CD4-positive, alpha-beta T cell treated with Interleukin-17A for 1 hour (primary cell): ENCODE results near the gene ZFPL1.

Experiments used
- DNase-seq: peaks from one replicate; pipeline ENCODE4 v3.0.0-alpha.2; 2020

Gene ZFPL1

DNA sequence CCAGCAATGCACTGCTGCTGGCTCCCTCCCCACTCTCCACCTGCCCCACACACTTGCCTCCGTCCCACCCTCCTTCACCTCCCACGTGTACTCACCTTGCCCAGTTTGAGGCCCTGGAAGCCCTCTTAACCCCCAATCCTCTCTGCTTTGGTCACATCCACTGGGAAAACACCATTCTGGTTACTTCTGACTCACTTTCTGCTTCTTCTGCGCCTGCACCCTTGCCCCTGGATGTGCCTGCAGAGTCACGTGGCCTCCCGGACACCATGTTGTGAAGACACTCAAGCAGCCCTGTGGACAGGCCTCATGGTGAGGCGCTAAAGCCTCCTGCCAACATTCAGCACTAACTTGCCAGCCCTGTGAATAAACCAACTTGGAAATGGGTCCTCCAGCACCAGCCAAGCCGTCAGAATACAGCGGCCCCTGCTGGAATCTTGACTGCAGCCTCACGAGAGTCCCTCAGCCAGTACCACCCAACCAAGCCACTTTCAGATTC is 23.1 kb upstream of the ZFPL1 start:
- no peak for DNase-seq

DNA sequence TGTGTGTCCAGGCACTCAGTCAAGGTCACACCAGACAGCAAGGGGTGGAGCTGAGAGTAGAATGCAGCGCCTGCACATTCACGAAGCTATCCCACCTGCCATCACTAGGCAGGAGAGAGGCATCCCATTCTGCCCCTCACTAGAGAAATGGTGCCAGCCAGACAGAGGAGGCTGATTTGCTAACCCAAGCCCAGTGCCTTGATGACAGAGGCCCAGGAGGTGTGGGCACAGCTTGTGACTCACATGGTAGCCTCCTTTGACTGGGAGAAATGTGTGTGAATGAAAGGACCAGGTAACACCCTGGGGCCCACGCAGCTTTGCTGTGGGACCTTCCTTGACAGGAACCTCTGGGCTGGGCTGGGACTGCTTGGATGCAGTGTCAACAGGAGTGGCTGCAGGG is 20.5 kb upstream of the ZFPL1 start:
- DNase-seq, result no peak

DNA sequence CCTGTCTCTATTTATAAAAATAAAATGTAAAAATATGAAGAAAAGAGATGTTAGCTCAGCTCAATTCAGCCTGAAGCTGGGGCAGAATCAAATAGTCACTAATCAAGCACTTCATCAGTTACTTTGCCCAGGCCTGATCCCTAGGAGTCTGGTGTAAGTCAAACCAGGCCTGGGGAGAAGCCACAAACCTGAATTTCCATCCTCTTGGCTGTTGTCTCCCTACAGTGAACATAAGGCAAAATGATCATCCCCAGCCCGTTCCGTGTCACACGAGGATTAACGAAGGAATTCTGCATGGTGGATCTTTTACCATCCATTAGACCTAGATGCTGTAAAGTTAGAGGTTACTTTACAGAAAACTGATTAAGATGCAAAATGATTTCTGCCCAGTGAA is 19.2 kb upstream of the ZFPL1 start:
- DNase-seq, result no peak

DNA sequence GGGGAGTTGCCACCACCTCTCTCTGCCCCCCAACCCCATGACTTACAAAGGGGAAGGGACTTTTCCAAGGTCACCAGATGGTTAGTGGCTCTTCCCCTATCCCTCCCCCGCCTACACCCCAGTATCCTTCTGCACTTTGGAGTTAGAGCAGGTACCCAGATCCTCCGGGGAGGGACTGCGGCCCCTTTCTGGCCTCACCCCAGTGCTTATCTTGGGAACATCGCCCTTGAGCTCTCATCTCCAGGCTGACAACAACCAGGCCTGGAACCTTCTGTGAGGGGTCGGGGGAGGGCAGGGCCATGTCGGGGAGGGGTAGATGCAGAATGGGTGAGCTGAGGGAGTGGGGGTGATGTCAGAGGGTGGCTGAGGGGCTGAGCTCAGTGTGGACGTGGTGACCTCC is 18.2 kb upstream of the ZFPL1 start:
- DNase-seq, result no peak

DNA sequence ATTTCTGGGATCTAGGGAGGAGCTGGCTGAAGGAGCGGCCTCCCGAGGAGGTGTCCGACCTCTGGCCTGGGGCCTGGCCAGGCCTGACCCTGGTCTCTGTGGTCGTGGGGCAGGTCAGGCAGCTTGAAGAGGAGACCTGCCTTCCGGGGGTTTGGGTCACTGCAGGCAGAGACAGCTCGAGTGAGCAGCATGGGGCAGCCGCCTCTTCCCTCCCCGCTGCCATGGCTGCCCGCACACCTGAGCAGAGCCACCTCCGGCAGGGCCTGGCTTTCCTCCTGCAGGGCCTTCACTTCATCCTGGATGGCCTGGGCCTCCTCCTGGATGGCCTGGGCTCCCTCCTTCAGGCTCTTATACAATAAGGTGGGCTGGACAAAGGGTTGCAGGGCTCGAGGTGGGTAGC is 17.7 kb upstream of the ZFPL1 start:
- no peak for DNase-seq

DNA sequence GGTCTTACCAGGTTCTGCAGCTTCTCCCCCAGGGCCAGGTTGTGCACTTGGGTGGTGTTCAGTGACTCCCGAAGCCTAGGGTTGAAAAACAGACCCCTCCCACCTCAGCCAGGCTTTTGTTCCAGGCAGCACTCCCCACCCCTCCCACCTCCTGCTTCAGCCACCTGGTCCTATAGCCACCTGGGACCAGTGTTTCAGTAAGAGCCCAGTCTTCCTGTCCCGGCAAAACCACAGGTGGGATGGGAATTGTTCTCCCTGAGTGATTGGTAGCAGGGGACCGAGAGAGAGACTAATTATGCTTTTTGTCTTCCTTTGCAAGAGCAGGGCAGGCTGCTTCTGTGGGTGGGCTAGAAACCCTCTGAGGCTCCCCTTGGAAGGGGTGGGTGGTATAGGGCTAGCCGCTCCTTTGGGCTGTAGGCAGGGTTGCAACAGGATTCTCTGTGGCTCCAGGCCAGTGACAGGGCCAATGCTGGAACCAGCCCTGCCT is 17.2 kb upstream of the ZFPL1 start:
- DNase-seq, result no peak

DNA sequence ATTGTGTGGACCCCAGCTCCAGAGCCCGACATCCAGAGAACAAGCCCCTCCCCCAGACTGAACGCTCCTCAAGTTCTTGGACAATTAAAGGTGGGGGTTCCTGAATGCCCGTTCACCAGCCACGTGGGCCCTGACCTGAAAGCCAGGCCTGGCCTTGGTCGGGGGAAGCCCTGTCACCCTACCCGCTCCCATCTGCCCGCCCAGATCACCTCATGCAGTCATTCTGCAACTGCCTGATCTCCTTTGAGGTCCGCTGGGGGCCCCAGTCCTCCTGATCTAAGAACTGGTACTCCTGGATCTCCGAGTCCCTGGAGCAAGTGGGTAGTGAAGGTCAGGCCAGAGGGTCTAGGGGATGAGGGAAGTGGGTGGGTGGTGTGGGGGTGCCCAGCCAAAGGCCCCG is 16.6 kb upstream of the ZFPL1 start:
- DNase-seq, result no peak

DNA sequence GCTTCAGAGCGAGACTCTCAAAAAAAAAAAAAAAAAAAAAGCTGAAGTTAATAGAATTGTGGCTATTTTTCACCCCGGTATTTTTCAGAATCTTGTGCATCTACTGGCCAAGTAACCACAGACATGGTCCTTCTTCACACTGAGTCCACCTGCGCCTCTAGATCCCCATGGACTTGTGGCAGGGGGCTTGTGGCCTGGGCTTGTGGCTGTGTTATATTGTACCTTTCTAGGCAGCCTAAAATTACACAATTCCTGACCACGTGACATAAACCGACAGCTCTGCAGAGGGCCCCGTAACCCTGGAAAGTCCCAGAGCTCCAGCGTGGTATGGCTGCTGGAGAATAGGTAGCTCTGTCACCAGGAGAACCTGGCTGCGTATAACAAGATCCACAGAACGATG is 14.8 kb upstream of the ZFPL1 start:
- DNase-seq, result no peak

DNA sequence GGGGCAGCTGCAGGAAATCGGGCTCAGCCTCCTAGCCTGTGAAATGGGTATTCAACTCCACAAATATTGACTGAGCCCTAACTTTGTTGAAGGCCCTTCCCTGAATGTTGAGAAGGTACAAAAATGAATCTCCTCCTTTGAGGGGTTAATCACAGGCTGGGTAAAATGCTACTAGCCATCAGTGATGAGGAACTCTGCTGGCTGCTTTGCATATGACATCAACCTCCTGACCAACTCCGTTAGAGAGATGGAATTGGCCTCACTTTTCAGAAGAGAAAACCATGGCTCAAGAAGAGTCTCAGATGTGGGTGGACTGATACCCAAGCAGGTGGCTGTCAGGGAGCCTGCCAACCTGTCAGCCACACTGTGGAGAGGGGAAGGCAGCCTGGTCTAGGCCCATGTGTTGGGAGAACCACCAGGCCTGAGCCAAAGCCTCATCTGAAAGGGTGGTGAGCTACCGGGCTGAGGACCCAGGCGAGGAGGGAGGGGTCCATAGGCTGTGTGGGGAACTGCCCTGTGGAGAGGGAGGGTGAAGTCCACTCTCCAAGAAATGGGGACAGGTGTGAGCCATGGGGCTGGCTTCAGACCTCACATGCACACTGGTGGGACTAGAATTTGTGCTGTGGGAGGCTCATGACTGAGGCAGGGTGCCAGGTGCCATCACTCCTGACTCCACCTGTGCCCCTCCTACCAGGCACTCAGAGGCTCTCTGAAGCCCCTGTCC is 12.0 kb upstream of the ZFPL1 start:
- DNase-seq, result no peak

DNA sequence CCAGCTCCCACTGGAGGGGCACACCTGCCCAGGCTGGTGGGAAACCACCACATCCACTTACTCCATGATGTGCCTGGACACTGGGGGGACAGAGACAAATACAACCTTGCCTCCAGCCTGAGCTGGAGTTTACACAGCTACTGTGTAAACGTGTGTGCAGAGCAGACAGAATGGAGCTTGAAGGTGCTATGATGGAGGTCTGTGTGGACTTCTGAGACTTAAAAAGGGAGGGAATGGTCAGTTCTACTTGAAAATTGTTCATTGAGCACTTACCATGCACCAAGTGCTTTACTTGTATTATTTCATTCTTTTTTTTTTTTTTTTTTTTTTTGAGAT is 11.4 kb upstream of the ZFPL1 start:
- DNase-seq, result no peak

DNA sequence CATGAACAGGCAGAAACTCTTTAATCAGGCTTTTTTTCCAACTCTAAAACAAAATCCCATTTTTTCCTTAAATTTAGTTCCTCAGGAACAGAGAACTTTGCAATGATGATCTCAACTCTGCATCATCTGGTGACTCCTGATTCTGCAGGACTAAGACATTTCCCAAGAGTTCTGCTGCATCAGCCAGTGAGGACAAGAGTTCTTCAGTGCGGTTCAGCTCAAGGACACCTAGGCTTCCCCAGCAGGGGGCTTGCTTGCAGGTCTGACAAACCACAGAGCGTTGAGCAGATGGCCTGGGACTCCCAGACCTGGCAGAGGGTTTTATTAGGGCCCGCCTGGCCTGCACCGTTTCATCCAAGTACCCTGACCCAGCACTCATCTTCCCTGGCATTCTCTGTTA is 6.6 kb upstream of the ZFPL1 start:
- DNase-seq, result no peak

DNA sequence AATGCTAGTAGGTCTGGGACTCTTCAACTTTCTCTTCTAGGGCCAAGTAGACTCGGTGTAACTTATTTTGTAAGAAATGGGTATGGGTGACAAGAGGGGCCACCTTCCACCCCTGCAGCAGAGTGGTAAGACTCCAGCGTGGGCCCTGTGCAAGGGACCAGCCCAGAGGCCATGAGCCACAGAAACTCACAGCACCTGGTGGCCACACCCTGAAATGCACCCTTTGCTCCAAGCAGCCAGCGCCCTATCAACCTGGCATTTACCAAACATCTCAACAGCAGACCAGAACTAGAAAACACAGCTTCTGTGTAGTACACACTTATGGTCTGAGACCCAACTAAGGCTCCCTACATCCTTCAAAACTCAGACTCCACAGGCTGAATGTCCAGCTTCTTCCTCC is 5.9 kb upstream of the ZFPL1 start:
- peak; percentile 85 for DNase-seq

DNA sequence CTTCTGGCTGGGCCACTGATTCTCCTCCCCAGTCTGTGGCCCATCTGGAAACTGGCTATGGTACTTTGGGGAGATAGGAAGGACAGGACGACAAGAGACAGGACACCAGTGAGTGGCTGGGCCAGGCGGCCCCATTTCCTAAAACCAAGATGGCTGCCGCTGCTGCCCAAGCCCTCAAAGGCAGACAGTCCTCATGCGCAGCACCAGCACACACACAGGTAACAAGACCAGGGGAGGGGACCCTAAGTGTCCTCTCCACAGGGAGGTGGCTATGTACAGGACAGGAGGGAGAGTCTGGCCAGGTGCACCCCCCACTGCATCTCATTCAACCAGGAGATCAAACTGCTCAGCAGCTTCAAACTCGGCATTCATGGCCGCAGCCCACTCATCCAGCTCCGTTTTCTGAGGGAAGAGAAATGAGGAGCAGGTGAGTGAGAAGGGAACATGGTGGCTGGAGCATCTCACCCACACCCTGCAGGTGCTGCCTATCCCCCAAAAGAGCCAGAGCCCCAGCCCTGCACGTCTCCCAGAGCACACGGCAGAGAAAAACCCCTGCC is 5.2 kb upstream of the ZFPL1 start:
- no peak for DNase-seq

DNA sequence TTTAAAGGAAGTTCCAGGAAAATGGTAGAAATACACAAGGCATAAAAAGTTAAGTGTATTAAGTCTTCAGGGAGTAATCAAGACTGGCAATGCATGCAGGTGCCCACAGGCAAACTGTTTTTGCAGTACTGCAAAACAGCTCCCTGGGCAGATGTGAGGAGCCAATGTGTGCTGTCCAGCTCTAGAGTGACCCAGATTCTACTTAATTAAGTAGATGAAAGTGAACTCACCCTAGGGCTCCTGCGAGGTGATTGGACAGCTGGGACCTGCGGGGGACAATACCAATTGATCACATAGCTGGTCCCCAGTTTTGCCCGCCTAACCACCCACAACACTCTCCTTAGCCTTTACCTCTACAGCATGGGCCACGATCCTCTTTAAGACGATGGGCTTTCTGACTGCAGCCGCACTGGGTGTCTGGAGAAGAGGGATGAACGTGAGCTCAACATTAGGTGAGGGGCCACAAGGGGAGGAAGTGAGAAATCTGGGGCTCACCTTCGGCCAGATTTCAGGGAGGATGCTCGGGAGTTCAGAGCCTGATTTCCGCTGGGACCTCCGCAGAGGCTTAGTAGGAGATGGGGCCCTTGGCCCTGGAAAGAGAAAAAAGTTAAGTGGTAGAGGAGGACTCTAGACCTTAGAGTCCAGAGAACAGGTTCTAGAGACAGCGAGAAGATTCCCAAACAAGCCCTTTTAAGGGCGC is 738 bp upstream of the ZFPL1 start:
- no peak for DNase-seq

DNA sequence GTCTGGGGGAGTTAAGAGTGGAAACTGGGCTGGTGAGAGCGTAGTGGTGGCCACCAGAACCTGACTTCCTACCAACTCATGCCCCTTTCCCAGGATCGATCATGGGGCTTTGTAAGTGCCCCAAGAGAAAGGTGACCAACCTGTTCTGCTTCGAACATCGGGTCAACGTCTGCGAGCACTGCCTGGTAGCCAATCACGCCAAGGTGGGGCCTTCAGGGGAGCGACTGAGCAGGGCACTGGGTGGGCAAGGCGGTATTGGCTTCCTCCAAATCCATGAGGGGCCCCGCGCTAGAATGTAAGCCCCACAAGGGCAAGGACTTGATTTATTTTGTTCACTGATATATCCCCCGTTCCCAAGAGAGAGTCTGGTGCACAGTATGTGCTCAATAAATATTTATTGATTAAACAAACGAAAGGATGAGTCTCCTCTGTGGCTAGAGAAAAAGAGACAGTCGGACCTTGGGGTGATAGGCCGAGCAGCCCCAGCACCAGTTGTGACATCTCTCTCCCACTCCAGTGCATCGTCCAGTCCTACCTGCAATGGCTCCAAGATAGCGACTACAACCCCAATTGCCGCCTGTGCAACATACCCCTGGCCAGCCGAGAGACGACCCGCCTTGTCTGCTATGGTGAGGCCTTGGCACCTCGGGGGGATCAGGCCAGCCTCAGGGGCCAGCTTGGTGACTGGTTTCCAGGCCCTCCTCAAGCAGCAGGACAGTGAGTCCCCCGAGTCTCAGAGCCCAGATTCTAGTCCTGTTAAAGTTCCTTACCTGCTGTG is 765 bp downstream of the ZFPL1 start:
- no peak for DNase-seq

DNA sequence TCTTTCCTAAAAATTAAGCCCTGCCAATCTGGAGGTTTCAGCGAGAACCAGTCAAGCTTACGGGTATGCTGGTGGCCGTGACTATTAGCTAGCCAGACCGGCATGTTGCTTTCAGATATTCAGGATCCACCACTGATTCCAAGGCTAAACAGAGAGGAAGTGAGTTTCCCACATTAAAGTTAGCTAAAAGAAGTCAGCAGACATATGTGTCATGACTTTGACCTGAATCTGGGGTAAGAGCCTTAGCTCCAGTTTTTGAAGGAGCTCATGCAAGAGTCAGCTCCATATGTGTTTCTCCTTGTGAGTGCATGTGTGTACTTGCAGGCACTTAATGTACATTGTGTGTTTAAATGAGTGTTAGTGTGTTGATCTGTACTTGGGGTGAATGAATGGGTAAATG is 1.4 kb downstream of the ZFPL1 start:
- no peak for DNase-seq

DNA sequence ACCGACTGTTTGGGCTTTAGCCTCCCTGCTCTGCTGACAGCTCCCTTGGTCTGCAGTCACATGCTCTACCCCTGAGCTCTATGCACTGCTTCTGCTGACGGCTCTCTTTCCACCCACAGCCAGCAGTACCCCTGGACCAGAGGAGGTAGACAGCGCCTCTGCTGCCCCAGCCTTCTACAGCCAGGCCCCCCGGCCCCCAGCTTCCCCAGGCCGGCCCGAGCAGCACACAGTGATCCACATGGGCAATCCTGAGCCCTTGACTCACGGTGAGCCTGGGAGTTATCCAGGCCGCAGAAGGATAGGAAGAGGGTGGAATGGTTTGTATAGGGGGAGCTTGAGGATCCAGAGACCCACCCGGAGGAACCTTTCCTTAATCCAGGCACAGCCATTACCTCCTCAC is 2.8 kb downstream of the ZFPL1 start:
- no peak for DNase-seq

DNA sequence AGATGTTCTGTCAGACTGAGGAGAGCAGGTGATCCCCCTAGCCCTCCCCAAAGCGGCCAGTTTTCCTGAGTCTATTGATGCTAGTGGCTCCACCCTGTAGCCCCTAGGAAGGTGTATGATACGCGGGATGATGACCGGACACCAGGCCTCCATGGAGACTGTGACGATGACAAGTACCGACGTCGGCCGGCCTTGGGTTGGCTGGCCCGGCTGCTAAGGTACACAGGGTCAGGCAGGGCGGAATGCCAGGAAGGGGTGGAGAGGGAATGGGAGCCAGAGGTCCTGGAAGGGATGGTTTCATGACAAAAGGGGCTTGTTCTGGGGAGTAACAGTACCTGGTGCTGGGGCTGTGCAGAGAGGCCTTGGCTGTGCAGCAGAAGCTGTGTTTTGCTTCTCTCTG is 3.2 kb downstream of the ZFPL1 start:
- DNase-seq, result no peak

DNA sequence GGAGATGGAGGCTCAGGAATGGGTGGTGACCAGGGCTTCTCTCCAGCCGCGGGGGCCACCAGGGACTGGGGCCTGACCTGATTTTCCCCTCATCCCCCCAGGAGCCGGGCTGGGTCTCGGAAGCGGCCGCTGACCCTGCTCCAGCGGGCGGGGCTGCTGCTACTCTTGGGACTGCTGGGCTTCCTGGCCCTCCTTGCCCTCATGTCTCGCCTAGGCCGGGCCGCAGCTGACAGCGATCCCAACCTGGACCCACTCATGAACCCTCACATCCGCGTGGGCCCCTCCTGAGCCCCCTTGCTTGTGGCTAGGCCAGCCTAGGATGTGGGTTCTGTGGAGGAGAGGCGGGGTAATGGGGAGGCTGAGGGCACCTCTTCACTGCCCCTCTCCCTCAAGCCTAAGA is 3.8 kb downstream of the ZFPL1 start:
- DNase-seq, result no peak

DNA sequence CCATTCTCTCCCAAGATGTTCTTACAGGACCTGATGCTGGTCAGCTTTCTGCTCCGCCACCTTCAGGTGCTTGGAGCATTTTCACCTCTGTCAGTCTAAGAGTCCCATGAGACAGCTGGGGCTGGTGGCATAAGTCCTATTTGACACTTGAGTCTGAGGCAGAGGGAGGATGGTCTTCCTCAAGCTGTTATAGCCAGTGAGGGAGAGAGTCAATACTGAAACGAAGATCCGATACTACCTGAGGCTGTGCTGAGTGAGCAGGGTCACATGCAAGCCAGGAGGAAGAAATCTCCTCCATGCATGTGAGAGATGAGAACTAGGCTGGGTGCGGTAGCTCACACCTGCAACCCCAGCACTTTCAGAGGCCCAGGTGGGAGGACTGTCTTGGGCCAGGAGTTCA is 5.6 kb downstream of the ZFPL1 start:
- DNase-seq, result no peak

DNA sequence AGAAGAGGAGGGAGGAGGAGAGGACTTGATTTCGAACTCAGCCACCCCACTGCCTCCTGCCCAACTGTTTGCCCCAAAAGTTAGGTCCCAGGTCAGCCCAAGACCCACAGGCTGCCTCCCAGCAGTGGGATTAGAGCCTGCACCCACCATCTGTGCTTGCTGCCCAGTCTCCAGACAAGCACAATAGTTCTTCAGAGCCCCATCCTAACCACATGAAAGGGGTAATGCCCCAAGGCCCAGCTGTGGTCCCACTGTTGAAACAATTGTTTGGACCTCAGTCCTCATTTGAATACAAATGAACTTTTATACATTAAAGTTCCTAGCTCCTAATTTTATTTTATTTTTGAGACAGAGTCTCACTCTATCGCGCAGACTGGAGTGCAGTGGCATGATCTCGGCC is 6.6 kb downstream of the ZFPL1 start:
- no peak for DNase-seq

DNA sequence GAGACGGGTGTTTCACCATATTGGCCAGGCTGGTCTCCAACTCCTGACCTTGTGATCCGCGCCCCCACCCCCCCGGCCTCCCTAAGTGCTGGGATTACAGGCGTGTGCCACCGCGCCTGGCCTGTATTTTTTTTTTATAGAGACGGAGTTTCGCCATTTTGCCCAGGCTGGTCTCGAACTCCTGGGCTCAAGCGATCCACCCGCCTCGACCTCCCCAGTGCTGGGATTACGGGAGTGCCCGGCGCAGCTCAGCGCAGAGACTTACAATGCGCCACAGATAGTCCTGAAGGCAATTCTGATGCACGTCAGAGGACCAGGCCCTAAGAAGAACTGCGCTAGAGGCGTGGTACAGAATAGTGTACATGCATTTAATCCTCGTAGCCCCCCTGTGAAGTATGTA is 11.4 kb downstream of the ZFPL1 start:
- DNase-seq, result no peak

DNA sequence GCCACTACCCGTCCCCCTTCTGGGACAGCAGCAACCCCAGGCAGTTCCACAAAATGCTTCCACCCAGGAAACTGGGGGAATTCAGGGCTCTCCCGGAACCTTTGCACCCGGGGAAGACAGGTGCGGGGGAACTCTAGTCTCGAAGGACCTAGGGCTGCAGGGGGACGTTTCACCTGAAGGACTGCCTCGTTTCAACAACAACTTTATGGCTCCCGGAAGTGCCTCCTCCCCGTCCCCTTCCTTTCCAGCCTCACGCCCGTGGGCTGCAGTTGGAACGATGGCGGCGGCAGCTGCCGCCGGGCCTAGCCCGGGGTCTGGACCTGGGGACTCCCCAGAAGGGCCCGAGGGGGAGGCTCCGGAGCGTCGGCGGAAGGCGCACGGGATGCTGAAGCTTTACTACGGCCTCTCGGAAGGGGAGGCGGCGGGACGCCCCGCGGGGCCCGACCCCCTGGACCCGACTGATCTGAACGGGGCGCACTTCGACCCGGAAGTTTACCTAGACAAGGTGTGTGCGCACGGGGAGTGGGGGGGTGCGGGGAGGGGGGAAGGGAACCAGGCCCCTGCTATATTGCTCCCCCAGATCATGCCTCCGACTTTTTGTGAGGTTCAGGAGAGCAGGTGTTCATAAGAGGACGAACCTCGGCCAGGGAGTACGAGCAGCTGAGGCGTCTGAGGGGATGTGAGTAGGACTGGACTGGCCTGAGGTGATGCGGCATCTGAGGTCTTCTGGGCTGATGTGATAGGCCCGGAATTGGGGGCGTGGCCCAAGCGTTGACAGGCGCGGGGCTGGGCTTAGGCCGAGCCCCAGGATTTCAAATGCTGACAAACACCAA is 12.2 kb downstream of the ZFPL1 start, which contains the start of gene VPS51:
VPS51 (plus strand) TSS at position 241 of the 833 bp plus-strand sequence; CDS start at position 278, 37 bp downstream.
- DNase-seq, result peak; percentile 91
